Muscle layer of duodenum (tissue), 2 donors: Measurements from ENCODE around the gene ST3GAL6.

Source experiments
- H3K27ac ChIP-seq: one replicate; pipeline ENCODE4 v1.7.0; 2013; ENCODE audit warnings: mild to moderate bottlenecking, low read length
- H3K27me3 ChIP-seq: one replicate; pipeline ENCODE4 v1.7.0; 2013; ENCODE audit warnings: low read depth, mild to moderate bottlenecking, control low read depth, low read length
- H3K36me3 ChIP-seq, 2 donors: one replicate each; pipeline ENCODE4 v1.7.0; 2013; ENCODE audit warnings: low read length in 2 of 2, control low read depth in 1 of 2, mild to moderate bottlenecking in 1 of 2; ENCODE audit not compliant: insufficient read depth in 2 of 2, control insufficient read depth in 1 of 2
- H3K4me1 ChIP-seq, 2 donors: one replicate each; pipeline ENCODE4 v1.7.0; 2013; ENCODE audit warnings: low read length in 2 of 2, mild to moderate bottlenecking in 2 of 2, control low read depth in 1 of 2, moderate library complexity in 1 of 2; ENCODE audit not compliant: insufficient read depth in 2 of 2, control insufficient read depth in 1 of 2
- H3K4me3 ChIP-seq, 2 donors: one replicate each; pipeline ENCODE4 v1.7.0; 2013; ENCODE audit warnings: low read length in 2 of 2, low read depth in 1 of 2, mild to moderate bottlenecking in 1 of 2
- H3K9me3 ChIP-seq, 2 donors: one replicate each; pipeline ENCODE4 v1.7.0; 2013; ENCODE audit warnings: low read length in 2 of 2, control low read depth in 1 of 2, mild to moderate bottlenecking in 1 of 2; ENCODE audit not compliant: control insufficient read depth in 1 of 2
- donor health status: healthy.

Gene ST3GAL6

DNA sequence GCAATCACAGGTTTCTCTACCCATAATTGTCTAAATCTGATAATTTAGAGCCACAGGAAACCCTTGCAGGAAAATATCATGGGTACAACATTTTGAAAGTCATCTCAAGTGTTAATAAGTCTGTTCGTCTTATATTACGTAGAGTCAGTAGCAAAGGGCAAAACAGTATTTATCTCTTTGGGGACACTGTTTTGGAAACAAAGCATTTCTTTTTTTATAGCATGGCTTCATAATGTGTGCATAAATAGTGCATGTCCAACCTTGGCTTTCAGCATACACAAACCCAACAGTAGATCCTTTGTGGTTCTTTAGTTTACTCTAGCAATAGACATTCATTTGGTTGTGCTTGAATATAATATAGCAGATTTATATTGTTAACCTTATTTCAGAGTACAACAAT, 24.0 kb downstream of the ST3GAL6 start:
- no peaks in the 10 kb centered on the region for H3K9me3 ChIP-seq
- H3K4me3 ChIP-seq, result no peak overlapping the region
- H3K4me1 ChIP-seq, result no peaks in the 10 kb centered on the region
- peaks cover 0 to 16% of the 10 kb centered on the region in 2 donors for H3K36me3 ChIP-seq
- no peaks in the 10 kb centered on the region for H3K27me3 ChIP-seq
- no peak overlapping the region for H3K27ac ChIP-seq

DNA sequence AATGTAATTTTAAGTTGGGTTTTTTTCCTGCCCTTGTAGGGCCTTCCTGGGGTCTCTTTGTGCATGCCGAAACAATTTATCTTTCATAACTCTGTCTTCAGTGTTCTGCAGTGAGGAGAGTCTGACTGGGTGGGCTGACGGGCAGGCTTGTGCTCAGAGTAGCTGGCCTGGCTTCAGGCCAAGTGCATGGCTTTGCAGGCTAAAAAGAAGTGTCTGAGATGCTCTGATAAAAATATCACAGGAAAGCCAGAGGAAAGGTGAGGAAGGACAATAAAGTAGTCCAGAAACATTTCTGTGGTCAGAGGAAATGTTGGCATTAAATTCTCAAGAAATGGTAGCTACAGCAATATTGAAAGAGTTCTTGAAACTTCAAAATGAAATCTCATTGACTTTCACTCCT, 25.5 kb downstream of the ST3GAL6 start:
- no peaks in the 10 kb centered on the region for H3K4me1 ChIP-seq
- peaks cover 0 to 11% of the 10 kb centered on the region in 2 donors for H3K36me3 ChIP-seq
- no peaks in the 10 kb centered on the region for H3K9me3 ChIP-seq
- H3K4me3 ChIP-seq, result no peak overlapping the region
- no peaks in the 10 kb centered on the region for H3K27me3 ChIP-seq
- no peak overlapping the region for H3K27ac ChIP-seq

DNA sequence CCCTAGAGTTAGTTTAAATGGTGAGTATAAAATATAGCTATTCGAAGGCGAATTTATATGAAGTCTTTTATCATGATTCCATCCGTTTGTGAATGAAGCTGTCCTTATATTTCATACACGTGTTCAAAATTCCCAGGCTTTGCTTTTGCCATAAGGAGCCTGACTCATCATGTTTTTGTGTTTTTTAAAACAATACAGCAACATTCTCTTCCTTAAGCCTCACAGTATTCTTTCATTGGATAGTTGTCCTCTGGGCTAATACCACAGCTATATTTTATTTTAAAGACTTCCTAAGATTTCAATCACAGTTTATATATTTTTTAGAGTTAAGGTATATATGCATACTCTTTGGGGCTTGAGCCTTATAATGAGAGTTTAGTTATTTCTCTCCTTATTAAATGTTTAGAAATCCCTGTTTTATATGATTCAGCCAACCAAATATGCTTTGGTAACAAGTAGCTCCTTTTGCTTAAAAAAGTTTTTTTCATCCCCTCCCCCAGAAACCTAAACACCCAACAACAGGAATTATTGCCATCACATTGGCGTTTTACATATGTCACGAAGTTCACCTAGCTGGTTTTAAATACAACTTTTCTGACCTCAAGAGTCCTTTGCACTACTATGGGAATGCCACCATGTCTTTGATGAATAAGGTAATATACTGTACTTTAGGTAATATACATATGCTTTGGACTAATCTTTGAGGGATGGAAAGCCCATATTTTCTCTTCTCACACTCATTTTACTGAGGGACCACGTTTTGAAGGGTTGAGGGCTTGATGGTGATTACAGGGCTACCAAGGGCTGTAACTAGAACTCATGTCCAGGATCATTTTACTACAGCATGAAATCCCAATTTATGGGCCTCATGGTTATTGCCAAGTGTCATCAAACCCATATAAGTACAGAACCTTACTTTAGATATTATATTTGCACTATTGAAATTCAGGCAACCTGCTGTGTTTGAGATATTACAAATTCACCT, 28.5 kb downstream of the ST3GAL6 start:
- H3K27ac ChIP-seq, result no peak overlapping the region
- H3K4me1 ChIP-seq, result no peaks in the 10 kb centered on the region
- no peaks in the 10 kb centered on the region for H3K9me3 ChIP-seq
- no peaks in the 10 kb centered on the region for H3K27me3 ChIP-seq
- no peak overlapping the region for H3K4me3 ChIP-seq
- peaks cover 0 to 15% of the 10 kb centered on the region in 2 donors for H3K36me3 ChIP-seq

DNA sequence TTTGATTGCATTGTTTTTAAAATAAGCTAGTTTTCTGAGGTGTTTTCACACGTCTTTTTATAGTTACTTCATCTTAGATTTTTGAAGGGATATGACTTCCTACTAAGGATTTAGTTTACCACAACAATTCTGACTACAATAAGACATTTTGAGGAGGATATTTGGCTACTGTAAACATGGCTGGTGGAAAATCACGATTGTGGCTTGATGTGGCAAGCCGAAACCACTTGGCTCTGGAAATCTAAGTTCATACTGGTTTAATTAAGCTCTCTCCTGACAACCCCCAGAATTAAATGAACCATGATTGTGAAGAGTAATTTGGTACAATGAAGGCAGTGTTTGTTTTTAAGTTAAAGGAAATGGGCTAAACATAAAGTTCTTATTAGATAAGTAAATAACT, 30.8 kb downstream of the ST3GAL6 start:
- Histone ChIP-seq H3K36me3 (peaks cover 2 to 15% of the 10 kb centered on the region in 2 donors), H3K27ac (no peak overlapping the region), H3K9me3 (no peaks in the 10 kb centered on the region), H3K4me3 (no peak overlapping the region), H3K27me3 (no peaks in the 10 kb centered on the region), H3K4me1 (no peaks in the 10 kb centered on the region)

DNA sequence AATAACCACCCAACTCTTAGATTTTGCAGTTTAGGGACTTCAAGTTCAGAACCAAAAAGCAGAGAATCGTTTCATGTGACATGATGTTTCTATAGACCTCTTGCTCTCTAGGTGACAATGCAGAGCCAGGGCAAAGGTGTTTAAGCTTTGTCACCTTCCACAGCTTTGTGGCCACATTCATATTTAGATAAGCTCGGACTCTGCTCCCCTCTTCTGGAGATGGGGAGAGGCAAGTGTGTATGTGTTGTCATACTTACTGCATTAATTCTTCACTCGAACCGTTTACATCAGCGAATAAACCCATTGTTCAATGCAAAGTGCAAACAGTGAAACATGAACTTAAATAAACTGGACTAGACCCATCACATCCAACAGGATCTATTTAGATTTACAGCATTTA, 33.2 kb downstream of the ST3GAL6 start:
- Histone ChIP-seq H3K9me3 (no peaks in the 10 kb centered on the region), H3K4me3 (no peak overlapping the region), H3K4me1 (no peaks in the 10 kb centered on the region), H3K36me3 (peaks cover 14 to 28% of the 10 kb centered on the region in 2 donors), H3K27ac (no peak overlapping the region), H3K27me3 (no peaks in the 10 kb centered on the region)

DNA sequence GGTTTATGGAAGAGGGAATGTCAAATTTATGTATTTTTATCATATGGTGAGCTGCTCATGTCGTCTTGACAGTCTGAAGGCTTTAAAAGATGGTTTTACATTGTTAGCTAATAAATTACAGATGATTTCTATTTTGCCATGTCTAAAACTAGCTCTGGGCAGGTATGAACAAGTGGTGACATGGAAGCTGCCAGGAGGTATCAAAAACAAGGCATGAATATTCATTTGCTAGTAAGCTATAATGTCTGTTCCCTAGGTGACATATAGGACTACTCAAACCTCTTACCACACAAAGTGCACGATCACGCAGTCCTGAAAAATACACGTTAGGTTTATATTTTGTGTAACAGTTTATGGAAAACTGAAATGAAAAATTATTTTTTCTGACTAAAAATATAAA, 34.8 kb downstream of the ST3GAL6 start:
- Histone ChIP-seq H3K27ac (no peak overlapping the region), H3K36me3 (peaks cover 14 to 32% of the 10 kb centered on the region in 2 donors), H3K27me3 (no peaks in the 10 kb centered on the region), H3K4me1 (no peaks in the 10 kb centered on the region), H3K9me3 (no peaks in the 10 kb centered on the region), H3K4me3 (no peak overlapping the region)

DNA sequence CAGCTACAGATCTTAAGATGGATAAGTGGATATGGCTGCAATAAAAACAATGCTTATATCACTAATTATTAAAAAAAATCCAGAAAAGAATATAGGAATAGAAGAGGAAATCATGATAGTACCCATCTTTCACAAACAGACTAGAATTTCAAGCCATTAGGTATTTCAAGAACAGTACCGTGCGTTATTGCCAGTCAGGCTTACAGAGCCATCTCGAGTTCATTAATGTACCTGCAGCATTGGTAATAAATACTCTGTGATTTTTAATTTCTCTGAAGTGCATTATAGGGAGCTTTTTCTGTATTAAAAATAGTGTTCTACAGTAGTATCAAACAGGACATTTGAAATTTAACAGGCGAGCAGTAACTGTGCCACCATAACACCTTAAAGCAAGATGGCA, 35.7 kb downstream of the ST3GAL6 start:
- H3K27ac ChIP-seq, result no peak overlapping the region
- no peaks in the 10 kb centered on the region for H3K9me3 ChIP-seq
- H3K36me3 ChIP-seq, result peaks cover 14 to 32% of the 10 kb centered on the region in 2 donors
- no peak overlapping the region for H3K4me3 ChIP-seq
- no peaks in the 10 kb centered on the region for H3K27me3 ChIP-seq
- no peaks in the 10 kb centered on the region for H3K4me1 ChIP-seq

DNA sequence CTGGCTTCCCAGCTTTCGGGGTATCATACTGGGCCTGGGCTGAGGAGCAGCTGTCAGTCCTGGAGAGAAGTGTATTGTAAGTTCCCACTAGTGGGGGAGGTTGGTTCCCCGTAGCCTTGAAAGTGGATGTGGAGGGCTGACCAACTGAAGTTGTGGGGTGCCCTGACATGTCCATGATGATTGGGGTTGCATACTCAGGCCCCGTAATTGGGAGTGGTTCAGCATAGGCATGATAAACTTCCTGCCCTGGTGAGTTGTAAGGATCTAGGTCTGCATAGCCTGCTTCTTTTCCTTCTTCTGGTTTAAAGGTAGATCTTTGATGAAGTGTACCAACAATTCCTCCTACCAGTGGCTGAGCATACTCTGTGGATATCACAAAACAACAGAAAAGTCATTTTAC, 36.3 kb downstream of the ST3GAL6 start:
- Histone ChIP-seq H3K4me3 (no peak overlapping the region), H3K9me3 (no peaks in the 10 kb centered on the region), H3K27me3 (no peaks in the 10 kb centered on the region), H3K27ac (no peak overlapping the region), H3K4me1 (no peaks in the 10 kb centered on the region), H3K36me3 (peaks cover 14 to 32% of the 10 kb centered on the region in 2 donors)

DNA sequence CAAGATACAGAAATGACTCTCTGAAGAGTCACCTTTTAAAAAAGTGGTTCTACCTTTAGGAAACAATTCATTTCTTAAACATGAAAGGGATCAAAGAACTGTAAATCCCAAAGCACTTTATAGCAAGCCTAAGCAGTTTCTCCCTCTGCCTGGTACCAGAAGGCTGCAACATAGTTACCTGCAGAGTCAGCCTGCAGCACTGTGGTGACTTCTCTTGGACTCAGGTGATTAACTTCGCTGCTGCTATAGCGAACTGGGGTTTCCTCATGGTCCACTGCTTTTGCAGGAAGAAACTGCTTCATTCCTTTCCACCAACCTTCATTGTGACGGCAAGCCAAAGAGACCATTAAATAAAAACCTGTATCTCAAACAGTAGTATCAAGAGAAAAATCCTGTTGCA, 37.3 kb downstream of the ST3GAL6 start:
- H3K4me1 ChIP-seq, result no peaks in the 10 kb centered on the region
- no peaks in the 10 kb centered on the region for H3K9me3 ChIP-seq
- H3K27me3 ChIP-seq, result no peaks in the 10 kb centered on the region
- no peak overlapping the region for H3K27ac ChIP-seq
- no peak overlapping the region for H3K4me3 ChIP-seq
- H3K36me3 ChIP-seq, result peaks cover 15 to 28% of the 10 kb centered on the region in 2 donors

DNA sequence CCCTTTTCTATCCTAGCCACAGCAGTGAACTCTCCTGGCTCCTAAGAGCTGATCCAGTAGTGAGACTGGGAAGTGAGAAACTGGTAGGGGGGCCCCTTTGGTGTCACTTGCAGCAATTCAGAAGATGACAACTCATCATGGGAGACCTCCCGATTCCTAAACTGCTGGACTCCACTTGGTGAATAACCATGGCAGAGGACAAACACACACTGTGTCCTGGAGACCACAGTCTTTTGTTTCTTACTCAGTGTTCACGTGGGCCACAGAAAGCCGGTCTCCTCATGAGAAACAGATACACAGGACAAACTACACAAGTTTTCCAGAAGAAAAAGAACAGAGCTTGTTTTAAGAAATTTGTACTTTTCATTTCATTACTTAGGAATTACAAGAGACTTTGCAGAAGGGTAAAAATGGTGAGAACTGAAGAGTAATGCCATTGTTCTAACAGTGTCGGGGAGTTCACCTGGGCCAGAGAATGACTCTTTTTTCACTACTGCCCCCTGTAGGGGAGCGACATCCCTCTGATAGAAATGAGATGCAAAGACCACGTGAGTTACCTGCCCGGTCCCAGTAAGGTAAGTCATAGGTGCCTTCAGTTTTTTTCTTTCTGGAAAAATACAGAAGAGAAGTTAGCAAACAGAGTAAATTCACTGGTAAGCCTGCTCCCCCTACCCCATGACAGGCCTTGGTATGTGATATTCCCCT, 38.1 kb downstream of the ST3GAL6 start:
- no peak overlapping the region for H3K27ac ChIP-seq

DNA sequence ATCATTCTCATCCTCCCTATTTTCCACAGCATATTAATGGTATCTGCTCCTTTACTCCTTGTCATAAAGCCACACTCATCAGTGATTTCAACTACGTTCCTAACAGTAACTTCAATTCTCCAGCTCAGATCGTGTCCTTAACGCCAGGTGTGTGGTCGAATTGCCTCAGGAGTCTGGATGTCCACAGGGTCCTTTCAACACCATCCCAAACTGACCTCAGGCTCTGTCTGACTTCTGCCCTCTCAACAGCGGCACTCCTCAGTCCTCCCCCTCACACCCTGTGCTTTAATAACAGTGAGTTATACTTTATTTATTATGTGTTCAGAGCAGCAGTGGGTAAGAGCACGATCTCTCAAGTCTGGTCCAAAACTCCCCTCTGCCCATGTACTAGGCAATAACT, 42.4 kb downstream of the ST3GAL6 start:
- Histone ChIP-seq H3K27ac (no peak overlapping the region), H3K36me3 (peaks cover 21 to 27% of the 10 kb centered on the region in 2 donors)

More for the DNA sequence above, 38.1 kb downstream of the ST3GAL6 start:
- Histone ChIP-seq H3K27me3 (no peaks in the 10 kb centered on the region), H3K4me1 (no peaks in the 10 kb centered on the region), H3K4me3 (no peak overlapping the region), H3K36me3 (peaks cover 18 to 29% of the 10 kb centered on the region in 2 donors), H3K9me3 (no peaks in the 10 kb centered on the region)

More for the DNA sequence above, 42.4 kb downstream of the ST3GAL6 start:
- H3K4me3 ChIP-seq, result no peak overlapping the region
- no peaks in the 10 kb centered on the region for H3K9me3 ChIP-seq
- no peaks in the 10 kb centered on the region for H3K27me3 ChIP-seq
- no peaks in the 10 kb centered on the region for H3K4me1 ChIP-seq
